T-helper 17 cell (primary cell): ENCODE data around the gene S1PR2. TPM values are rescaled to one million over a fixed set of nuclear protein-coding genes. Genes with fewer than 3 reads are reported as not detected.
"Not testable (repeated sequence)": the region's sequence is repeated elsewhere in the genome, so short reads cannot be mapped to it uniquely, and the experiment has no call there.

Experiments
- ATAC-seq: fragments of 150-1000 bp; cut with Tn5 transposase; 2 replicates; pipeline ENCODE4 v1.10.0; 2021; ENCODE audit warnings: mild to moderate bottlenecking, moderate library complexity
- DNase-seq, 3 donors: peaks; one replicate each; pipeline versions ENCODE4 v3.0.0 to v3.0.0-alpha.2; 2020 to 2021
- H3K9me3 ChIP-seq: one replicate; pipeline ENCODE4 v1.7.0; 2013; ENCODE audit warnings: low read length, mild to moderate bottlenecking; ENCODE audit not compliant: control insufficient read depth, poor library complexity, severe bottlenecking
- H3K27ac Mint-ChIP-seq: one replicate; pipeline ENCODE4 v1.8.0; 2022; ENCODE audit warnings: mild to moderate bottlenecking, moderate library complexity, mixed read lengths
- H3K27me3 Mint-ChIP-seq: one replicate; pipeline ENCODE4 v1.8.0; 2022; ENCODE audit warnings: mixed read lengths
- H3K36me3 Mint-ChIP-seq: one replicate; pipeline ENCODE4 v1.8.0; 2022; ENCODE audit warnings: low read depth, mixed read lengths
- H3K4me1 Mint-ChIP-seq: one replicate; pipeline ENCODE4 v1.8.0; 2022; ENCODE audit warnings: mild to moderate bottlenecking, mixed read lengths
- H3K4me3 Mint-ChIP-seq: one replicate; pipeline ENCODE4 v1.8.0; 2022; ENCODE audit warnings: mild to moderate bottlenecking, moderate library complexity, mixed read lengths
- total RNA-seq, 4 donors: library from RNA in 2 of 4; stranded (reverse) in 2 of 4; gene quantifications; one replicate each; pipeline ENCODE4 v1.2.3 and lab custom pipeline; 2022 to 2026

S1PR2 gene
- total RNA-seq, 2 donors from 2014 or later = 14.2 to 18.1 TPM

- DNase-seq = no peak
- ATAC-seq = no peak
- Mint-ChIP-seq H3K27ac (peak overlapping the region; percentile 41), H3K27me3 (no peaks in the 10 kb centered on the region), H3K4me1 (peaks cover 19% of the 10 kb centered on the region), H3K4me3 (no peak overlapping the region), H3K36me3 (no peaks in the 10 kb centered on the region)
- no peaks in the 10 kb centered on the region for H3K9me3 ChIP-seq
These were observed 43.8 kb downstream of the S1PR2 start for GRCh38 chr19:10187315-10187714.

GRCh38 chr19:10184636-10185035 lies 46.5 kb downstream of the S1PR2 start:
- Mint-ChIP-seq H3K27ac (peak overlapping the region; percentile 79), H3K36me3 (no peaks in the 10 kb centered on the region), H3K27me3 (no peaks in the 10 kb centered on the region), H3K4me3 (no peak overlapping the region), H3K4me1 (peaks cover 13% of the 10 kb centered on the region)
- no peak for DNase-seq
- no peaks in the 10 kb centered on the region for H3K9me3 ChIP-seq
- ATAC-seq = no peak

DNA sequence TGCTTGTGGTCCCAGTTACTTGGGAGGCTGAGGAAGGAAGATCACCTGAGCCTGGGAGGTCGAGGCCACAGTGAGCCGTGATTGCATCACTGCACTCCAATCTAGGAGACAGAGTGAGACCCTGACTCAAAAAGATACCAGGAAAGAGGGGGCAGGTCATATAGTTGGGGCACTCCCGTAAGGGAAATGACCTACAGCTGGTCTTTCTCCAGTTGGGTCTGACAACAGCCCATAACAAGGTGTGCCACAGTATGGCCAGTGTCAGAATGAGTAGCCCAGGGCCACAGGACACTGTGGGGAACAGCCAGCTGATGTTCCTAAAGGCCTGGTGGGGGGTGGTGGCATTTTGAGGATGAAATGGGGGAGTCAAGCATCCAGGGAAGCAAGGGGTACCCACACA lies 47.2 kb downstream of the S1PR2 start:
- Mint-ChIP-seq H3K36me3 (no peaks in the 10 kb centered on the region), H3K27me3 (no peaks in the 10 kb centered on the region), H3K4me1 (peaks cover 11% of the 10 kb centered on the region), H3K27ac (peak overlapping the region; percentile 79), H3K4me3 (no peak overlapping the region)
- DNase-seq (no peak), ATAC-seq (no peak)
- H3K9me3 ChIP-seq = no peaks in the 10 kb centered on the region

- no peaks in the 10 kb centered on the region for H3K36me3 Mint-ChIP-seq
- no peak overlapping the region for H3K4me3 Mint-ChIP-seq
- peaks cover 11% of the 10 kb centered on the region for H3K4me1 Mint-ChIP-seq
- DNase-seq (no peak), ATAC-seq (no peak)
- no peaks in the 10 kb centered on the region for H3K27me3 Mint-ChIP-seq
- no peaks in the 10 kb centered on the region for H3K9me3 ChIP-seq
- no peak overlapping the region for H3K27ac Mint-ChIP-seq
These were observed 48.3 kb downstream of the S1PR2 start for GRCh38 chr19:10182847-10183246.

DNA sequence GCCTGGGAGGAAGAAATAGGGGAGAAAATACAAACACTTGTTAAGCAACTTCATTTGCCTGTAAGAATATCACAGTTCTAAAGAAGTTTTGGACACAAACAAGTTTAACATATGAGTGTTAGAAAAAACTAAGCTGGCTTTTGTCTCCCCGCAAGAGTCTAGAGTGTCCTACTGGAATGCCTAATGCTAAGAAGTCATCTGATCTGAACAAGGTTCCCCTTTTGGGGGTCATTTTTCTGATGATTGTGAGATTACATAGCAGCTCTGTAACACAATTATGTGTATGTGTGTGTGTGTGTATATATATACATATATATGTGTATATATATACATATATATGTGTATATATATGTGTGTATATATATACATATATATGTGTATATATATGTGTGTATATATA lies 49.1 kb downstream of the S1PR2 start:
- no peaks in the 10 kb centered on the region for H3K9me3 ChIP-seq
- Mint-ChIP-seq H3K27ac (peak overlapping the region; percentile 66), H3K36me3 (no peaks in the 10 kb centered on the region), H3K4me3 (no peak overlapping the region), H3K4me1 (peaks cover 8% of the 10 kb centered on the region), H3K27me3 (no peaks in the 10 kb centered on the region)
- ATAC-seq (no peak), DNase-seq (no peak)

DNA sequence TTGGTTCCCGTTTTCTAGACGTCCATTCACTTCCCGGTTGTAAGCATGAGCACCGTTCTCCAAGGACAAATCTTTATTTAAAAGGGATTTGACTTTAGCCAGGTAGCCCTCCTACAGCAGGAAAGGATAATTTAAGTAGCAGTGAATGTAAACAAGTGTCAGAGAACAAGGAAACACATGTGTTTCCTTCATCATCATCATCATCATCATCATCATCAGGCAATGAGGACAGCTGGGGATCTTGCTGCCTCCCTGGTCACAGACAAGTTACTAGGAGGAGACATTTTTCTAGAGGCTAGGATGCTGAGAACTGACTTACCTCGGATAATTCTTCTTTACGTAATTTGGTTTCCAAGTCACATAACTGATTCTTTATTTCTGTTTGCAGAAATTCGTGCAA lies 50.7 kb downstream of the S1PR2 start:
- no peak for DNase-seq
- peak overlapping the region; percentile 66 for H3K27ac Mint-ChIP-seq
- no peaks in the 10 kb centered on the region for H3K27me3 Mint-ChIP-seq
- H3K4me1 Mint-ChIP-seq = peaks cover 3% of the 10 kb centered on the region
- no peak overlapping the region for H3K4me3 Mint-ChIP-seq
- no peaks in the 10 kb centered on the region for H3K36me3 Mint-ChIP-seq
- no peak for ATAC-seq
- H3K9me3 ChIP-seq = no peaks in the 10 kb centered on the region

- not testable (repeated sequence) for H3K27me3 Mint-ChIP-seq, ATAC-seq, H3K9me3 ChIP-seq, H3K36me3 Mint-ChIP-seq, H3K27ac Mint-ChIP-seq, DNase-seq, H3K4me3 Mint-ChIP-seq, H3K4me1 Mint-ChIP-seq
These were observed 51.1 kb downstream of the S1PR2 start for GRCh38 chr19:10180024-10180423.

DNA sequence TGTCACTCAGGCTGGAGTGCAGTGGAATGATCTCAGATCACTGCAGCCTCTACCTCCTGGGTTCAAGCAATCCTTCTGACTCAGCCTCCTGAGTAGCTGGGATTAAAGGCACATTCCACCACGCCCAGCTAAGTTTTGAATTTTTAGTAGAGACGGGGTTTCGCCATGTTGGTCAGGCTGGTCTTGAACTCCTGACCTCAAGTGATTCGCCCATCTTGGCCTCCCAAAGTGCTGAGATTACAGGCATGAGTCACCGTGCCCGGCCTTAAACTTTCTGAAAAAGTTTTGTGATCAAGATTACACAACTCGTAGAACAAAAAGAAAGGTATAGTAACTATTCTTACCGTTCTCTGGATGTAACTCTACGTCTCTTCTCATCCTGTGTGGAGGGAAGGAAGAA lies 57.6 kb downstream of the S1PR2 start:
- Mint-ChIP-seq H3K36me3 (no peaks in the 10 kb centered on the region), H3K4me1 (no peaks in the 10 kb centered on the region), H3K27ac (no peak overlapping the region), H3K4me3 (no peak overlapping the region), H3K27me3 (no peaks in the 10 kb centered on the region)
- DNase-seq (no peak), ATAC-seq (no peak)
- no peaks in the 10 kb centered on the region for H3K9me3 ChIP-seq

Other genes with a start within 250 kb of the S1PR2 start
- gene COL5A3, start 220.8 kb downstream of the S1PR2 start, total RNA-seq = 10 to 100 TPM; 50.0 to 52.1 TPM
- gene RDH8, start 217.8 kb downstream of the S1PR2 start, total RNA-seq = not detected
- 10 to 100 TPM; 65.2 to 68.0 TPM for gene SHFL, start 145.0 kb downstream of the S1PR2 start, total RNA-seq
- 1 to 10 TPM in 1 of 2 donors, under 1 TPM in 1; 0.86 to 2.2 TPM for gene ANGPTL6, start 128.7 kb downstream of the S1PR2 start, total RNA-seq
- 10 to 100 TPM; 79.8 to 87.8 TPM for gene PPAN, start 125.0 kb downstream of the S1PR2 start, total RNA-seq
- 10 to 100 TPM; 46.6 to 50.8 TPM for gene P2RY11, start 119.6 kb downstream of the S1PR2 start, total RNA-seq
- gene EIF3G, start 111.4 kb downstream of the S1PR2 start, total RNA-seq = 100 to 1,000 TPM; 312 to 322 TPM
- 100 to 1,000 TPM; 204 to 229 TPM for gene DNMT1, start 36.4 kb downstream of the S1PR2 start, total RNA-seq
- 10 to 100 TPM; 33.8 to 44.2 TPM for gene MRPL4, start 20.9 kb upstream of the S1PR2 start, total RNA-seq
- 10 to 100 TPM; 18.7 to 28.1 TPM for gene ICAM1, start 39.8 kb upstream of the S1PR2 start, total RNA-seq
- 1 to 10 TPM in 1 of 2 donors, under 1 TPM in 1; 0.94 to 1.6 TPM for gene ICAM4, start 55.6 kb upstream of the S1PR2 start, total RNA-seq
- under 1 TPM; 0.10 to 0.25 TPM for gene ICAM5, start 58.6 kb upstream of the S1PR2 start, total RNA-seq
- gene ZGLP1, start 78.5 kb upstream of the S1PR2 start, total RNA-seq = 1 to 10 TPM; 1.1 to 2.4 TPM
- 1 to 10 TPM; 3.3 to 5.9 TPM for gene FDX2, start 84.7 kb upstream of the S1PR2 start, total RNA-seq
- 10 to 100 TPM; 40.2 to 49.8 TPM for gene RAVER1, start 102.2 kb upstream of the S1PR2 start, total RNA-seq
- gene ICAM3, start 108.3 kb upstream of the S1PR2 start, total RNA-seq = 100 to 1,000 TPM; 227 to 251 TPM
- 100 to 1,000 TPM; 241 to 267 TPM for gene TYK2, start 149.2 kb upstream of the S1PR2 start, total RNA-seq
- gene CDC37, start 172.2 kb upstream of the S1PR2 start, total RNA-seq = 100 to 1,000 TPM; 198 to 207 TPM
- gene PDE4A, start 189.2 kb upstream of the S1PR2 start, total RNA-seq = 1 to 10 TPM; 5.7 to 9.5 TPM